Epithelial cell of esophagus (primary cell): ENCODE measurements around the gene LYPD5.

Experiments
- DNase-seq: peaks from one replicate; pipeline ENCODE4 v3.0.0; 2010; ENCODE audit warnings: low read depth
- H3K4me3 ChIP-seq: 2 replicates; pipeline ENCODE4 v1.5.1; 2011; ENCODE audit warnings: mild to moderate bottlenecking, low read length, control low read depth
- CTCF ChIP-seq: IDR thresholded peaks from 2 replicates; pipeline ENCODE4 v1.5.1; 2011; ENCODE audit warnings: low read depth, mild to moderate bottlenecking, low read length, control low read depth, inconsistent platforms; ENCODE audit not compliant: insufficient read depth; ENCODE audit errors: missing control alignments

Gene LYPD5

GRCh38 chr19:43762814-43763213 is 39.4 kb downstream of the LYPD5 start:
- TF ChIP-seq CTCF = no peak
- no peak for DNase-seq
- no peak overlapping the region for H3K4me3 ChIP-seq

DNA sequence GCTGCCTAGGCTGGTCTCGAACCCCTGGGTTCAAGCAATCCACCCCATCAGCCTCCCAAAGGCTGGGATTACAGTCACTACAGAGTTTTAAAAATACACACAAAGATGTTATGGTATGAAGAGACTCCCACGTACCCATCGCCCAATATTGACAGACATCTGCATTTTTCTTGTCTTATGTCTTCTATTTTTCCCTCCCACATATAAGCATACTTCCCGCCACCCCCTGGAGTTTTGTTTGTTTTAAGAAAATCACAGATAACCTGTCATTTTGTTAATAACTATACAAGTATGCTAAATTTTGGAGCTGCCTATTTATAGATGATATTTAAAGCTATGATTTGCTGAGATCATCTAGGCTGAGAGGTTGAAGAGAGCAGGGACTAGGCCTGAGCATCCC is 41.3 kb downstream of the LYPD5 start:
- DNase-seq = no peak
- H3K4me3 ChIP-seq = no peak overlapping the region
- TF ChIP-seq CTCF = no peak

DNA sequence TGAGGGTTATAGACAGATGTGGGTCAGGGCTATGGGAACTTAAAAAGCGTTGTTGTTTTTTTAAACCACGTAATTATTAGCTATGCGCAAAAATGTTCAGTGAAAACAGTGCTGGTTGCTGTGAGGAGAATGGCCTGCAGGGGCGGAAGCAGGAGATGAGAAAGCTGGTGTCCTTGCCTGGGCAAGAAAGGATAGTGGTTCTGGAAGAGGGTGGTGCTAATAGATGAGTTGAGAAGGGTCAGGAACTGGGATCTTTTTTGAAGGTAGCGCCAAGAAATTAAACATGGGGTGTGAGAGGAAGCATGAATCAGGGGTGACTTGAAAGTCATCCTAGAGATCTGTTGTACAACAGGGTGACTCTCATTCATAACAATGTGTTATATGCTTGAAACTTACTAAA is 42.7 kb downstream of the LYPD5 start:
- peak; percentile 98 for DNase-seq
- no peak overlapping the region for H3K4me3 ChIP-seq
- peak; percentile 63 for TF ChIP-seq CTCF

DNA sequence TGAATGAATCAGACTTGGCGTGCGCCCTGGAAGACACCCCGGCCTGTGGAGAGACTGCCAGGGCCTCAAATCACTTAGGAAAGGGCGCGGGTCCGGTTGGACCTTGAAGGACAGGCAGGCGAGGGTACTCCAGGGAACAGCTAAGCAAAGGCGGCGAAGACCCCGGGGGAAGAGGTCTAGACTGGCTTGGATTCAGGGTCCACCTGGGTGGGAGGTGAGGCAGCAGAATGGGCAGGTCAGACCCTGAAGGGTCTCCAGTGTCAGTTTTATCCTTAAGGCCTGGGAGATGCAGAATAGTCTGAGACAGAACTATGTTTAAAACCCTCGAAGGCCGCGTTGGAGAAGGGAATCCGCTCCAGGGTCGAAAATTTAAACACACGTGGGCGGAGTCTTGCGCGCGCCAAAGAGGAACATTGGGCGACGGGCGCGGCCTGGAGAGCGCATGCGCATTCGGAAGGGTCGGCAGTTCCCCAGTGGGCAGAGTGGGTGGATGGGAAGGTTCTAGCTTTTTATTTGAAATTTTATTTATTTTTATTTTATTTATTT is 46.9 kb downstream of the LYPD5 start:
- H3K4me3 ChIP-seq = peak overlapping the region; percentile 85
- DNase-seq = peak; percentile 69
- TF ChIP-seq CTCF = no peak

DNA sequence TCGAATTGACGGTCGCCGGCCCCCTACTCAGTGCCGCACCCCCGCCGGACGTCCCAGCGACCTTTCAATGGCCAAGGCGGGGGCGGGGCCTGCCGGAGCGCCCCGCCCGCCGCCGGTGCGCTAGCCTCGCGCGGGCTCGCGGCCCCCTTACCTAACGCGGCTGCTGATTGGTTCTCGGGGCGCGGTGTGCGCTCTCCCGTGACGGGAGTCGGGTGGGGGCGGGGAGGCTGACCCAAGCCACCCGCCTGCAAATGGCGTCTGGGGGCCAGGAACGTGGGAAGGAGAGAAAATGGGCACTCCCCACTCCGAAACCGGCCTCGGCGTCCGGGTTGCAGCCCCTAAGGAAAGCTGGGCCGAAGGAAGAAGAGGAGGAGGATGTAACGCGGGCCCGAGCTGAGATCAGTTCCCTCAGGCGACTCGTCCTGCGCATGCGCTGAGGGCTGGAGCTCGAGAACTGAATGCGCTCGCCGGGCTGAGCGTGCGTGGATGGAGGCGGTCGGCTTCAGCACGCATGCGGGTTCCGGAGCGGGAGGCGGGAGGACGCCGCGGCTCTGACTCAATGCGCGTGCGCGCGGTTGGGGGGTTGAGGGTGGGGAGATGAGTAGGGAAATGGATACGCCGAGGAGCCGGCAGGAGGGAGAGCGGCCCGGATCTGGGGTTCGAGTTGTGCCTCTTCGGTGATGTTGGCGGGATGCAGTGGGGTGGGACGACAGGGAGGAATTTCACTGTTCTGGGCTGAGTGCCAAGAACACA is 47.6 kb downstream of the LYPD5 start, which contains the start of gene SMG9:
Gene SMG9 (minus strand): TSS at position 460 of the 753 bp plus-strand sequence. CDS start 4,221 bp downstream, outside the sequence.
- peak within 1 kb of the TSS; percentile 85 for H3K4me3 ChIP-seq
- TF ChIP-seq CTCF = no peak

DNA sequence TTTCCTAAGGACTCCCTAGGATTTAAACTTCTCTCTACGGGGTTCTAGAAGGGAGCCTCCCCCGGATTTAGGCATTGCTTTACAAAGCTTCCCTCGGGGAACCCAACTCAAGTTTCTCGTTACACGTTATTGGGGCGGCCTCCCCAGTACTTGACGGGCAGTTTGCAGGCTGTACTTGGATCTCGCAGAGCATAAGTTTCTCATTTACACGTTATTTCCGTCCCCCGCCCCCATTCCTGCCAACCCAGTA is 48.1 kb downstream of the LYPD5 start:
- peak overlapping the region; percentile 85 for H3K4me3 ChIP-seq
- no peak for DNase-seq
- TF ChIP-seq CTCF = no peak

More for the DNA sequence above, 47.6 kb downstream of the LYPD5 start, which contains the start of gene SMG9:
- peak; percentile 98 for DNase-seq

DNA sequence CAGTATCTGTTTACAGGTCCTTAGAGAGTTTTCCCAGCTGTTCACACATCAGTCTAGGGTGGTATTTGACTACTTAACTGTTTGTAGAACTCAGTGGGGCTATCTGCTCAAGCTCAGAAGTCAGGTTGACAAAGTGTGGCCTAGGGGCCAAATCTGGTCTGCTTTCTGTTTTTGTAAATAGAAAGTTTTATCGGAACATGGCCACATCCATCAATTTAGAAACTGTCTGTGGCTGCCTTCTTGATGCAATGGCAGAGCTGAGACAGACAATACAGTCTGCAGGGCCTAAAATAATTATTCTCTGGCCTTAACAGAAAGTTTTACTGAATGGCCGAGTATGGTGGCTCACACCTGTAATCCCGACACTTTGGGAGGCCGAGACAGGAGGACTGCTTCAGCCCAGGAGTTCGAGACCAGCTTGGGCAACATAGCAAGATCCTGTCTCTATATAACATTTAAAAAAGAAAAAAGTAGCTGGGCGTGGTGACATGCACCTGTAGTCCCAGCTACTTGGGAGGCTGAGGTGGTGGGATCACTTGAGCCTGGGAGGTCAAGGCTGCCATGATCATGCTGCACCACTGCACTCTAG is 49.9 kb downstream of the LYPD5 start:
- H3K4me3 ChIP-seq = no peak overlapping the region
- no peak for DNase-seq
- no peak for TF ChIP-seq CTCF
